K562 (cell line): ENCODE data around the gene TDO2.

ENCODE experiments used
- ELF4 ChIP-seq: fragments of 450-650 bp; formaldehyde crosslinking; IDR thresholded peaks from 2 replicates; pipeline ENCODE4 v1.4.0; 2022; ENCODE audit warnings: missing genetic modification characterization
- SP1 ChIP-seq: sonication (generic); formaldehyde crosslinking; IDR thresholded peaks from 2 replicates; pipeline ENCODE4 v1.8.1; 2022; ENCODE audit warnings: mild to moderate bottlenecking, missing genetic modification reagents
- TAF1 ChIP-seq: IDR thresholded peaks from 2 replicates; pipeline ENCODE4 v1.6.1; 2011; ENCODE audit warnings: mild to moderate bottlenecking, low read length, moderate library complexity; ENCODE audit not compliant: insufficient read depth, control insufficient read depth, severe bottlenecking; ENCODE audit errors: extremely low read depth
- ZSCAN32 ChIP-seq: fragments of 450-650 bp; formaldehyde crosslinking; IDR thresholded peaks from 2 replicates; pipeline ENCODE4 v1.4.0; 2020; ENCODE audit warnings: mild to moderate bottlenecking, moderate library complexity
- TF ChIP-seq, protein P1 (sequence below): IDR thresholded peaks from 3 replicates; pipeline ENCODE4 v1.6.1; 2011; ENCODE audit warnings: borderline replicate concordance, mild to moderate bottlenecking, moderate library complexity; ENCODE audit not compliant: insufficient read length; ENCODE audit errors: extremely low read depth

DNA sequence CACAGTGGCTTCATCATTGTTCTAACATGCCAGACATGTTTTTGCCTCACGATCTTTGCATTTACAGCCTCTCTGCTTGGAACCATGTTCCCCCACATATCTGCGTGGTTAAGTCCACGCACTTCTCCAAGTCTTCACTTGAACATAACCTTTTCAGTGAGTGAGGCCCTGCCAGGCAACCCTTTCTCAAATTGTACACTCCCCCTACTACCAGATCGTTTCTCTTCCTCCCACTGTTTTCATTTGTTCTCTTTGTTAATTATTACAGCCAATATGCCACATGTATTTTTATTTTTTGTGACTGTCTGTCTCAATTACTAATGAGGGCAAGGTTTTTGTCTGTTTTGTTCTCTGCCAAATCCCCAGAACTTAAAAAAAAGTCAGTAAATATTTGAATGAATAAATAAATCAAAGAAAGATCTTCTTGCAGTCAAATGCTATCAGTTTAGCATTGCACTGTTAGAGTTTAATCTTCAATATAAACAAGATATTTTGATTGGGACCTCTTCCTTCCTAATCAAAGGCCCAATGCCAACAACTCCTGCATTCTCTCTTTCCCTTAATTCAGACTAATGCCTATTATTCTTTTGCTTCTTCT, 32.0 kb downstream of the TDO2 start:
- no peak for TF ChIP-seq TAF1
- TF ChIP-seq ELF4: no peak
- no peak for TF ChIP-seq SP1 (CRISPR knock-in tag)
- no peak for TF ChIP-seq ZSCAN32 (CRISPR knock-in tag)
- TF ChIP-seq, protein P1, sequence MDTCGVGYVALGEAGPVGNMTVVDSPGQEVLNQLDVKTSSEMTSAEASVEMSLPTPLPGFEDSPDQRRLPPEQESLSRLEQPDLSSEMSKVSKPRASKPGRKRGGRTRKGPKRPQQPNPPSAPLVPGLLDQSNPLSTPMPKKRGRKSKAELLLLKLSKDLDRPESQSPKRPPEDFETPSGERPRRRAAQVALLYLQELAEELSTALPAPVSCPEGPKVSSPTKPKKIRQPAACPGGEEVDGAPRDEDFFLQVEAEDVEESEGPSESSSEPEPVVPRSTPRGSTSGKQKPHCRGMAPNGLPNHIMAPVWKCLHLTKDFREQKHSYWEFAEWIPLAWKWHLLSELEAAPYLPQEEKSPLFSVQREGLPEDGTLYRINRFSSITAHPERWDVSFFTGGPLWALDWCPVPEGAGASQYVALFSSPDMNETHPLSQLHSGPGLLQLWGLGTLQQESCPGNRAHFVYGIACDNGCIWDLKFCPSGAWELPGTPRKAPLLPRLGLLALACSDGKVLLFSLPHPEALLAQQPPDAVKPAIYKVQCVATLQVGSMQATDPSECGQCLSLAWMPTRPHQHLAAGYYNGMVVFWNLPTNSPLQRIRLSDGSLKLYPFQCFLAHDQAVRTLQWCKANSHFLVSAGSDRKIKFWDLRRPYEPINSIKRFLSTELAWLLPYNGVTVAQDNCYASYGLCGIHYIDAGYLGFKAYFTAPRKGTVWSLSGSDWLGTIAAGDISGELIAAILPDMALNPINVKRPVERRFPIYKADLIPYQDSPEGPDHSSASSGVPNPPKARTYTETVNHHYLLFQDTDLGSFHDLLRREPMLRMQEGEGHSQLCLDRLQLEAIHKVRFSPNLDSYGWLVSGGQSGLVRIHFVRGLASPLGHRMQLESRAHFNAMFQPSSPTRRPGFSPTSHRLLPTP: no peak
